GM19193 (cell line): ENCODE results near the gene IRF7.

Source experiments
- POLR2A ChIP-seq: IDR thresholded peaks from 4 replicates; pipeline ENCODE4 v1.6.1; 2011; ENCODE audit not compliant: insufficient read depth, insufficient read length; ENCODE audit errors: extremely low read depth

The IRF7 gene

GRCh38 chr11:643849-644738 lies 28.3 kb upstream of the IRF7 start:
- TF ChIP-seq POLR2A: no peak

- TF ChIP-seq POLR2A: no peak
These were observed 27.6 kb upstream of the IRF7 start for GRCh38 chr11:643366-643765.

GRCh38 chr11:641806-642370 lies 26.1 kb upstream of the IRF7 start:
- no peak for TF ChIP-seq POLR2A

DNA sequence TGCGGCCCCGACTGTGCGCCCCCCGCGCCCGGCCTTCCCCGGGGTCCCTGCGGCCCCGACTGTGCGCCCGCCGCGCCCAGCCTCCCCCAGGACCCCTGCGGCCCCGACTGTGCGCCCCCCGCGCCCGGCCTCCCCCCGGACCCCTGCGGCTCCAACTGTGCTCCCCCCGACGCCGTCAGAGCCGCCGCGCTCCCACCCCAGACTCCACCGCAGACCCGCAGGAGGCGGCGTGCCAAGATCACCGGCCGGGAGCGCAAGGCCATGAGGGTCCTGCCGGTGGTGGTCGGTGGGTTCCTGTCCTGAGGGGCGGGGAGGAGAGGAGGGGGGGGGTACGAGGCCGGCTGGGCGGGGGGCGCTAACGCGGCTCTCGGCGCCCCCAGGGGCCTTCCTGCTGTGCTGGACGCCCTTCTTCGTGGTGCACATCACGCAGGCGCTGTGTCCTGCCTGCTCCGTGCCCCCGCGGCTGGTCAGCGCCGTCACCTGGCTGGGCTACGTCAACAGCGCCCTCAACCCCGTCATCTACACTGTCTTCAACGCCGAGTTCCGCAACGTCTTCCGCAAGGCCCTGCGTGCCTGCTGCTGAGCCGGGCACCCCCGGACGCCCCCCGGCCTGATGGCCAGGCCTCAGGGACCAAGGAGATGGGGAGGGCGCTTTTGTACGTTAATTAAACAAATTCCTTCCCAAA lies 24.4 kb upstream of the IRF7 start:
- no peak for TF ChIP-seq POLR2A

GRCh38 chr11:639332-639955 lies 23.7 kb upstream of the IRF7 start:
- TF ChIP-seq POLR2A: no peak

DNA sequence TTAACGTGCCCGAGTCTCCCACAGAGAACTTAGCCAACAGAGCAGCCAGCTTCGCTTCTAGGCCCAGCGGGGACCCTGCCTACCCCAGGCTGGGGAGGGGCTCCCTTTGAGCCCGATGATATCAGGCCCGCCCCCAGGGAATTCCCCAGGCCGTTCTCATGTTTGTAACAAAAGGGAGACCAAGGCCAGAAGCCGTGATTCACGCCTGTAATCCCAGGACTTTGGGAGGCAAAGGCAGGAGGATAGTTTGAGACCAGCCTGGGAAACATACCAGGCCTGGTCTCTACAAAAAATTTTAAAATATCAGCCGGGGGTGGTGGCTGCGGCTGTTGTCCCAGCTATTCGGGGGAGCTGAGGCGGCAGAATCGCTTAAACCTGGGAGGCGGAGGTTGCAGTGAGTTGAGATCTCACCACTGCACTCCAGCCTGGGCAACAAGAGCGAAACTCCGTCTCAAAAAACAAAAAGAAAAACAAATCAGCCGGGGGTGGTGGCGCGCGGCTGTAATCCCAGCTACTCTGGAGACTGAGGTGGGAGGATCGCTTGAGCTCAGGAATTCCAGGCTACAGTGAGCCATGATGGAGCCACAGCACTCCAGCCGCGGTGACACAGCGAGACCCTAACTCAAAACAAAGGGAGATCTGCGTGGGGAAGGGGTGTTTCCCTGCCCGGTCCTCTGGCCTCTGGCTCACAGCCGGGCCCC lies 23.0 kb upstream of the IRF7 start:
- no peak for TF ChIP-seq POLR2A

- TF ChIP-seq POLR2A: no peak
These were observed 22.1 kb upstream of the IRF7 start for GRCh38 chr11:637593-638521.

DNA sequence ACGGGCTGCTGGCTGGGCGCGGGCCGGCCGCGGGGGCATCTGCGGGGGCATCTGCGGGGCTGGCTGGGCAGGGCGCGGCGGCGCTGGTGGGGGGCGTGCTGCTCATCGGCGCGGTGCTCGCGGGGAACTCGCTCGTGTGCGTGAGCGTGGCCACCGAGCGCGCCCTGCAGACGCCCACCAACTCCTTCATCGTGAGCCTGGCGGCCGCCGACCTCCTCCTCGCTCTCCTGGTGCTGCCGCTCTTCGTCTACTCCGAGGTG lies 21.5 kb upstream of the IRF7 start:
- TF ChIP-seq POLR2A: no peak

GRCh38 chr11:636511-637332 lies 21.0 kb upstream of the IRF7 start, which contains the start of gene DRD4:
Gene DRD4 (plus strand): TSS chr11:637269. CDS start chr11:637305, 36 bp downstream.
- no peak for TF ChIP-seq POLR2A

DNA sequence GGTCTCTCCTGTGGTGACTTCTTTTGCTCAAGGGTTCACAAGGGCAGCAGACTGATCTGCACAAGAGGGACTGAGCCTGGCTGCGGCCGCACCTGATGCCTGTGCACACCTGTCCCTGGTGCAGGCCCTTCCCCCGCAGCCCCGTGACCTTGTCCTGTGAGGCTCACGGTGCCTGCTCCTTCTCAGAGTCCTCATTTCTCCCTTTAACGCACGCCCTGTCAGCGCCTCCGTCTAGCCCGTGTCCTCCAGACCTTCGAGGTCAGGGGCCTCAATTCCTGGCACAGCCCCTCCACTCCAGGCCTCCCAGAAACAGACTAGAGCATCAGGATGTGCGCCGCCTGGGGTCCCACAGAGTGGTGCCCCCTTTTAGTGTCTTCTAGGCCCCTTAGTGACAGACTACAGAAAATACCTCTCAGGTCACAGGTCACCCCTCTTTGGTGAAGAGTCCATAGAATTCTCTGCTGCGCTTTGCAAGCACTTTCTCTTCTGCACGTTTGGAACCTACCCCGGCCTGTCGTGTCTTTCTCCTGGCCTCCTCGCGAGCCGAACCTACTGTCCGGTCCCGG lies 20.3 kb upstream of the IRF7 start:
- no peak for TF ChIP-seq POLR2A

DNA sequence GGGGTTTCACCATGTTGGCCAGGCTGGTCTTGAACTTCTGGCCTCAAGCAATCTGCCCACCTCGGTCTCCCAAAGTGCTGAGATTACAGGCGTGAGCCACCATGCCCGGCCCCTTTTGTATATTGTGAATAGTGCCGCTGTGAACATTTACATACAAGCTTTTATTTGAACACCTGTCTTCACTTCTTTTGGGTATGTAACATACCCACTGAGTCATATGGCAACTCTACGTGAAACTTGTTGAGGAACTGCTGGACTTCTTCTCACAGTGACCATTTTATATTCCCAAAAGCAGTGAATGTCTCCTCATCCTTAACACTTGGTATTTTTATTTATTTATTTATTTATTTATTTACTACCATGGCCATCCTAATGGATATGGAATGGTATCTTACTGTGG lies 15.1 kb upstream of the IRF7 start:
- no peak for TF ChIP-seq POLR2A

DNA sequence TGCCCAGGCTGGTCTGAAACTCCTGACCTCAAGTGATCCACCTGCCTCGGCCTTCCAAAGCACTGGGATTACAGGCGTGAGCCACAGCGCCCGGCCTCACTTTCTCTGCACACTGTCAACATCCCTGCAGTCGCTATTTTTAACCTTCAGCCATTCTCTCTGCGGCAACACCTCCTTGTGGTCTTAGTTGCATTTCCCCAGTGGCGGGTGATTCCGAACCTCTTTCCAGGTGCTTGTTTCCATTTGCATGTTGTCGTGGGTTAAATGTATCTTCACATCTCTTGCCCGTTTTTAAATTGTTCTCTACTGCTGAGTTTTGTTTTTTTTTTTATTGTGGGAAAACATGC lies 13.5 kb upstream of the IRF7 start:
- TF ChIP-seq POLR2A: no peak

DNA sequence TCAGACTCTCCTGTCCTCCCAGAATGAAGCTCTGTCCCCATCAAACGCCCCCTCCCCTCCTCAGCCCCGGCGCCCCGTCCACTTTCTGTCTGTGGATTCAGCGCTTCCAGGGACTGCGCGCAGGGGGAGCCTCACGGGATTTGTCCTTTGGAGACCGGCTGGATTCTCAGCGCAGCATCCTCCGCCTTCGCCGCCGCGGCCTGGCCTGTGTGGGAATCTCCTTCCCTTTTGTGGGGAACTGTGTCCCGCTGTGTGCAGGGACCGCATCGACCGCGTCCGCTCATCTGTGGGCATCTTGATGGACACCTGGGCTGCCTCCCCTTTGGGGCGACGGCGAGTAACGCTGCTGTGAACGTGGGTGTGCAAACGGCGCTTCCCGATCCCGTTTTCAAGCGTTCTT lies 12.3 kb upstream of the IRF7 start:
- no peak for TF ChIP-seq POLR2A
